Activated naive CD8-positive, alpha-beta T cell treated with anti-CD3 and anti-CD28 coated beads, Interleukin-2, amount 50 U/mL, for 24 hours (primary cell): Measurements from ENCODE around the gene SGCA.

Experiments
- ATAC-seq: fragments of 150-1000 bp; cut with Tn5 transposase; one replicate; pipeline ENCODE4 v1.10.0; 2021
- DNase-seq: peaks from one replicate; pipeline ENCODE4 v3.0.0; 2021
- H3K27ac Mint-ChIP-seq: one replicate; pipeline ENCODE4 v1.8.0; 2021; ENCODE audit warnings: mild to moderate bottlenecking, mixed read lengths
- H3K27me3 Mint-ChIP-seq: one replicate; pipeline ENCODE4 v1.8.0; 2021; ENCODE audit warnings: mixed read lengths
- H3K36me3 Mint-ChIP-seq: one replicate; pipeline ENCODE4 v1.8.0; 2021; ENCODE audit warnings: low read depth, mixed read lengths
- H3K4me1 Mint-ChIP-seq: one replicate; pipeline ENCODE4 v1.8.0; 2021; ENCODE audit warnings: mixed read lengths
- H3K4me3 Mint-ChIP-seq: one replicate; pipeline ENCODE4 v1.8.0; 2021; ENCODE audit warnings: mild to moderate bottlenecking, moderate library complexity, mixed read lengths
- H3K9me3 Mint-ChIP-seq: one replicate; pipeline ENCODE4 v1.8.0; 2021; ENCODE audit warnings: mixed read lengths

SGCA gene

DNA sequence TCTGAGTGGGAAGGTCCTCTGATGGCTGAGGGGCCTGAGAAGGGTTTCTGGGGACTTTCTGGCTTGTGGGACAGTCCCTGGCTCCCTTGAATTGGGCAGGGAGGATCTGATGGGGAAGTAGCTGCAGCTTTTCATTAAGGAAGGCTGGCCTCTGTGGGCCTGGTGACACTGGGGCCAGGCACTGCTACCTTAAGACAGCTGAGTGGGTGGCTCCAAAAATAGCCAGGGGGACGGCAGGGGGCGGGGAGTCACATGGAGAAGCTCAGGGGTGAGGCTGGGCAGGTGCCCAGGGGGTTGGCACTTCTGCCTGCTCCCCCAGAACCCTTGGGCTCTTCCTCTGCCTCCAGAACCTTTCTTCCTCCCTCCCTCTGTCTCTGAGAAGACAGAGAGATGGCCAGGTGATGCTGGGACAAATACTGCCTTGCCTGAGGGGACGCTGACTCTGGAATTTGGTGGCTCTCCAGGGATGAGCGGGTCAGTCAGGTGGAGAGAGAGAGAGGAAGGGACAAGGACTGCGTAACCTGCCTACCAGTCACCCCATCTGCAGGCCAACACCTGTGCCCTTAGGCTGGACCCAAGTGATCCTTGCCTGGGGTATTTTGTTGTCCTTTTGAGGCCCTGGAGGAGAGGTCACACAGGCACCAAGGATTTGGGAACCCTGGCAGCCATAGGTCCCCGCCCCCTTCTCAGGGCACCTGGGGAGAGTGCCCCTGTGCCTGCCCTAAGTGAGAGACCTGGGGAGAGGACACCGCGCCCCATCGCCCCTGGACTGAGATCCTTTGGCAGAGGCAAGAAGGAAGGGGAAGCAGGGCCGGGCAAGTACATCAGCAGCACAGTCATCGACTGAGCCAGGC lies 1.7 kb upstream of the SGCA start:
- Mint-ChIP-seq H3K9me3 (no peaks in the 10 kb centered on the region), H3K36me3 (no peaks in the 10 kb centered on the region), H3K4me1 (peaks cover 43% of the 10 kb centered on the region), H3K4me3 (no peak overlapping the region), H3K27me3 (no peaks in the 10 kb centered on the region), H3K27ac (peak overlapping the region; percentile 71)
- DNase-seq (peak; percentile 49), ATAC-seq (no peak)

GRCh38 chr17:50164697-50164988 lies 1.2 kb upstream of the SGCA start:
- Mint-ChIP-seq H3K9me3 (no peaks in the 10 kb centered on the region), H3K4me1 (peaks cover 47% of the 10 kb centered on the region), H3K36me3 (no peaks in the 10 kb centered on the region), H3K27ac (no peak overlapping the region), H3K4me3 (no peak overlapping the region), H3K27me3 (no peaks in the 10 kb centered on the region)
- no peak for ATAC-seq
- no peak for DNase-seq

DNA sequence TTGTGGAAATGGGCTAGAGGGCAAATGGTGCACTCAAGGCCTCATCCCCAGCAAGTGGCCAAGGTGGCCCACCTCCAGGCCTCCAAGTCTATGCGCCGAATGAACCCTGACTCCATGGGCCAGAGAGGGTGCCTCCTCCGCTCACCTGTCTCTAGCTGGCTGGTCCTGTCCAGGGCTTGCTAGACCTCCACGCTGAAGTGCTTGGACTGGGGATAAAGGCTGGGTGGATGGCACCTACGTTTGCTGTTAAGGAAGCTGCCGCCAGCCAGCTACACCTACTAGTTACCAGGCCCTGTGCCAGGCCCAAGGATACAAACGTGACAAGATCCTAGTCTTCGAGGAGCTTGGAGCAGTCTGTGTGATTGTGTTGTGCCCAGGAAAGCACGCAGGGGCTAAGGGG lies 739 bp upstream of the SGCA start:
- DNase-seq (no peak), ATAC-seq (no peak)
- Mint-ChIP-seq H3K27me3 (no peaks in the 10 kb centered on the region), H3K9me3 (no peaks in the 10 kb centered on the region), H3K4me1 (peaks cover 47% of the 10 kb centered on the region), H3K36me3 (no peaks in the 10 kb centered on the region), H3K27ac (no peak overlapping the region), H3K4me3 (no peak overlapping the region)

DNA sequence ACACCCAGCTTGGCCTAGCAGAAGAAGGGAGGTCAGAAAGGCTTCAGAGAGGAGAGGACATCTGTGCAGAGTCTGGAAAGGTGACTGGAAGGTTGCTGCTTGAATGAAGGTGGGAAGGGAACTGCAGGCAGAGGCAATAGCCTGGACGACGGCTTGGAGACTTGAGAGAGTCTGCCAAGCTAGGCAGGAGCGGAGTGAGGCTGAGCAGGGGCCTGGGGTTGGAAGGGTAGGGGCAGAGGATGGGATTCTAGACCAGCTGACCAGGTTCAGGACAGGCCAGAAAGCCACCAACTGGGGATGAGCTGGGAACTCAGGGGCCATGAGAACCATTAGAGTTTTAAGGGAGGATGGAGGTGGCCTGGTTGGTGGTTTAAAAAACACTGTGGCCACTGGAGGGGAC lies 339 bp upstream of the SGCA start:
- Mint-ChIP-seq H3K27ac (no peak overlapping the region), H3K36me3 (no peaks in the 10 kb centered on the region), H3K4me3 (no peak overlapping the region), H3K27me3 (no peaks in the 10 kb centered on the region), H3K9me3 (no peaks in the 10 kb centered on the region), H3K4me1 (peaks cover 47% of the 10 kb centered on the region)
- DNase-seq: no peak
- no peak for ATAC-seq

- peaks cover 38% of the 10 kb centered on the region for H3K4me1 Mint-ChIP-seq
Observed at GRCh38 chr17:50166518-50167181, 845 bp downstream of the SGCA start.

DNA sequence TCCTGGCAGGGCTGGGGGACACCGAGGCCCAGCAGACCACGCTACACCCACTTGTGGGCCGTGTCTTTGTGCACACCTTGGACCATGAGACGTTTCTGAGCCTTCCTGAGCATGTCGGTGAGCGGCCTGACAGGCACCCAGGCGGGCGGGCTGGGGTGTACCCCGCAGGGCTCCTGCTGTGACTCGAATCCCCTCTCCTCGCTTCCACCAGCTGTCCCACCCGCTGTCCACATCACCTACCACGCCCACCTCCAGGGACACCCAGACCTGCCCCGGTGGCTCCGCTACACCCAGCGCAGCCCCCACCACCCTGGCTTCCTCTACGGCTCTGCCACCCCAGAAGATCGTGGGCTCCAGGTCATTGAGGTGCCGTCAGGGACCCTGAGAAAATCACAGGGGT lies 1.6 kb downstream of the SGCA start:
- no peak for ATAC-seq
- Mint-ChIP-seq H3K9me3 (no peaks in the 10 kb centered on the region), H3K36me3 (no peaks in the 10 kb centered on the region), H3K4me3 (no peak overlapping the region), H3K4me1 (peaks cover 31% of the 10 kb centered on the region), H3K27me3 (no peaks in the 10 kb centered on the region), H3K27ac (no peak overlapping the region)
- DNase-seq: no peak

More at GRCh38 chr17:50166518-50167181, 845 bp downstream of the SGCA start:
- DNase-seq (no peak), ATAC-seq (no peak)
- H3K4me3 Mint-ChIP-seq: no peak overlapping the region
- H3K27me3 Mint-ChIP-seq: no peaks in the 10 kb centered on the region
- H3K27ac Mint-ChIP-seq: no peak overlapping the region
- no peaks in the 10 kb centered on the region for H3K9me3 Mint-ChIP-seq
- no peaks in the 10 kb centered on the region for H3K36me3 Mint-ChIP-seq

DNA sequence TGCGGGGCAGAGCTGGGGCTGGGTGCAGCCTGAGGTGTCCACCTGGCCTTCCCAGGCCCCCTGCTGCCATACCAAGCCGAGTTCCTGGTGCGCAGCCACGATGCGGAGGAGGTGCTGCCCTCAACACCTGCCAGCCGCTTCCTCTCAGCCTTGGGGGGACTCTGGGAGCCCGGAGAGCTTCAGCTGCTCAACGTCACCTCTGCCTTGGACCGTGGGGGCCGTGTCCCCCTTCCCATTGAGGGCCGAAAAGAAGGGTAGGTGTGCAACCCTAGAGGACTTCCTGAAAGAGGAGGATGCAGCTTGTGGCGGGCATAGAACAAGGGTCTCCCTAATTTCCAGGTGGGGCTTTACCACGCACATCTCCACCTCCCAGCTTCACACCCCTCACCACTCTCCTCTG lies 2.5 kb downstream of the SGCA start:
- DNase-seq (no peak), ATAC-seq (no peak)
- Mint-ChIP-seq H3K9me3 (no peaks in the 10 kb centered on the region), H3K36me3 (no peaks in the 10 kb centered on the region), H3K27ac (peak overlapping the region; percentile 62), H3K4me1 (peaks cover 22% of the 10 kb centered on the region), H3K27me3 (no peaks in the 10 kb centered on the region), H3K4me3 (peak overlapping the region; percentile 48)

DNA sequence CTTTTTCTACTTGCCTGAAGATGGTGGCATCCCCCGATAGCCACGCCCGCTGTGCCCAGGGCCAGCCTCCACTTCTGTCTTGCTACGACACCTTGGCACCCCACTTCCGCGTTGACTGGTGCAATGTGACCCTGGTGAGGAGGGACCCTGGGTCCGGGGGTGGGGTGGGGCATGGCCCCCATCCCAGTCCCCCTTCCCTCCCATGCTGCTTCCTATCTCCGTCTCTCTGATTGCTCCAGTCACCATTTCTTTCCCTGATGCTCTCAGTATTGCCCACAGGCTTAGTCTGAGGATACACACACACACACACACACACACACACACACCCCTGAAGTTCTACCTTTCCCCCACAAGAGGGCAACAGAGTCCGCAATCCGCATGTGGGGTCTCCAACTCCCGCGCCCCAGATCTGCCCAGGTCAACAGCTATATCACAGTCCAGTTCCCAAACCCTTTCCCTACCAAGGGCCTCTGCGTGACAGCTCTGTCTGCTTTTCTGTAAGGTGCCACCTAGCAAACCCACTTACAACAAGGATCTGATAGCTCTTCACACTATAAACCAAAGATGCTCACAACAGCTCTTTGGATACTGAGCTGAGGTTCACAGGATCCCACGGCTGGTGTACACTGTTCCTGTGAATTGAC lies 3.4 kb downstream of the SGCA start:
- H3K4me3 Mint-ChIP-seq: peak overlapping the region; percentile 48
- peaks cover 13% of the 10 kb centered on the region for H3K4me1 Mint-ChIP-seq
- no peaks in the 10 kb centered on the region for H3K27me3 Mint-ChIP-seq
- no peaks in the 10 kb centered on the region for H3K36me3 Mint-ChIP-seq
- H3K27ac Mint-ChIP-seq: peak overlapping the region; percentile 62
- ATAC-seq (peak; percentile 72), DNase-seq (peak; percentile 49)
- H3K9me3 Mint-ChIP-seq: no peaks in the 10 kb centered on the region

- H3K27me3 Mint-ChIP-seq: no peaks in the 10 kb centered on the region
- peaks cover 13% of the 10 kb centered on the region for H3K4me1 Mint-ChIP-seq
- no peak overlapping the region for H3K4me3 Mint-ChIP-seq
- H3K27ac Mint-ChIP-seq: no peak overlapping the region
- no peaks in the 10 kb centered on the region for H3K36me3 Mint-ChIP-seq
- no peak for DNase-seq
- no peaks in the 10 kb centered on the region for H3K9me3 Mint-ChIP-seq
- ATAC-seq: no peak
Observed at GRCh38 chr17:50169881-50170459, 4.2 kb downstream of the SGCA start.

DNA sequence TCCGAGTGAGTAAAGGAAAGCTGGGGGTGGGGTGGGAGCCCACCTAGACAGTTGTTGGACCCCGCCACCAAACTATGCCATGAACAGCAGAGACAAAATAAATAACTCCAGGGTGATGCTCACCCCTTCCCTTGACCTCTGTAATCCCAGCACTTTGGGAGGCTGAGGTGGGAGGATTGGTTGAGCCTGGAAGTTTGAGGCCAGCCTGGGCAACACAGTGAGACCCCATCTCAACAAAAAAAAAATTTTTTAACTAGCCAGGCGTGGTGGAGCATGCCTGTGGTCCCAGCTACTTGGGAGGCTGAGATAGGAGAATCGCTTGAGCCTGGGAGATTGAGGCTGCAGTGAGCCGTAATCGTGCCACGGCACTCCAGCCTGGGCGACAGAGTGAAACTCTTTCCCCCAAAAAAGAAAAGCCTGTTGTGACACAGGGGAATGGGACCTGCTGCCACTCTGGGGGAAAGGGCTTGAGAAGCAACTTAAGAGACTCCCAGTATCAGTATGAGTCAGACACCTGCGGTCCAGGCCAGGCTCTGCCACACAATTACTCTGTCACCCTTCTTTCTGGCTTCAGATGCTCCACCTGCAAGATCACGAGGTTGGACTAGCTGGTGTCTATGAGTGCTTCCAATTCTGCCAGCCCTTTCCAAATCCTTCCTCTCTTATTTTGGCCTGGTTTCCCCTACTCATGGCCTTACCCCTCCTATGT lies 5.0 kb downstream of the SGCA start:
- DNase-seq: no peak
- H3K4me3 Mint-ChIP-seq: no peak overlapping the region
- H3K9me3 Mint-ChIP-seq: no peaks in the 10 kb centered on the region
- no peaks in the 10 kb centered on the region for H3K27me3 Mint-ChIP-seq
- H3K27ac Mint-ChIP-seq: peak overlapping the region; percentile 7
- H3K4me1 Mint-ChIP-seq: peaks cover 13% of the 10 kb centered on the region
- no peaks in the 10 kb centered on the region for H3K36me3 Mint-ChIP-seq
- ATAC-seq: peak; percentile 27

GRCh38 chr17:50171371-50172071 lies 5.7 kb downstream of the SGCA start:
- Mint-ChIP-seq H3K36me3 (no peaks in the 10 kb centered on the region), H3K4me1 (peaks cover 13% of the 10 kb centered on the region), H3K9me3 (no peaks in the 10 kb centered on the region), H3K4me3 (no peak overlapping the region), H3K27me3 (no peaks in the 10 kb centered on the region), H3K27ac (peak overlapping the region; percentile 7)
- ATAC-seq (no peak), DNase-seq (no peak)

DNA sequence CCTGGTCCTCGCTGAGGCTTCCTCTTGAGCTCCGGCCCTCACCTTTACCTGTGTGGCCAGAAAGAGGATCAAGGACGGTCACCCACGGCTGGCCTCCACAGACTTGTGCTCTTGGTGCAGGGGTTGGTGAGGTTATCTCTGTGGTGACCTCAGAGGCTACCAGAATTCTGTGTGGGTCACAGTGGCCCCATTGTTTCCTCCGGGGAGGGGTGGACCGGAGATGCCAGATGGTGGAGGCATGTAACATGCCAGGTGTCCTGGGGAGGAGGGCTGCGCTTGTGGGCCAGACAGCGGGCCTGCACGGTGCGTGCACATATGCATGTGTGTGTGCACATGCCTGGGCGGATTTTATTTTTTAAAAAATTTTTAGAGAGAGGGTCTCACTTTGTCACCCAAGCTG lies 6.3 kb downstream of the SGCA start:
- ATAC-seq (no peak), DNase-seq (no peak)
- peaks cover 13% of the 10 kb centered on the region for H3K4me1 Mint-ChIP-seq
- H3K27ac Mint-ChIP-seq: no peak overlapping the region
- H3K27me3 Mint-ChIP-seq: no peaks in the 10 kb centered on the region
- no peaks in the 10 kb centered on the region for H3K9me3 Mint-ChIP-seq
- H3K4me3 Mint-ChIP-seq: no peak overlapping the region
- H3K36me3 Mint-ChIP-seq: no peaks in the 10 kb centered on the region

DNA sequence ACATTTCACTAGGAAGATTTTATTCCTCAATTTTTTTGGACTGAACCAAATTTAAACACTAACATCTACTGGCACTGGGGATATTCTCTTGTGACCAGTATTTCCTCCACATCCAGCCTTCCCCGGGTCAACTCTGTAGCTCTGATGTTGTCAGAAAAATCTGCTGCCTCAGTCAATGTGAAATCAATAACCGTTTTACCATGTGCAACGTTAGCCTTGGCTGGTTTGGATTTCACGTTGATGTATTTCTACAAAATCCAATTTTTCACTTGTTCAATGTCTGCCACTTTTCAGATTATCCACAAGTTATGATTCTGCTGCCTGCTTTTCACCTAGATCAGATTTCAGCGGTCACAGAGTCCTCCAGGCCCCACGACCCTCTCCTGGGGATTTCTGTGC lies 7.1 kb downstream of the SGCA start:
- Mint-ChIP-seq H3K4me1 (peaks cover 12% of the 10 kb centered on the region), H3K27me3 (no peaks in the 10 kb centered on the region), H3K4me3 (no peak overlapping the region), H3K27ac (no peak overlapping the region), H3K9me3 (no peaks in the 10 kb centered on the region), H3K36me3 (no peaks in the 10 kb centered on the region)
- ATAC-seq: no peak
- no peak for DNase-seq
